ENCODE results near the gene CEACAM16. TPM values are rescaled to one million over a fixed set of nuclear protein-coding genes. Genes with fewer than 3 reads are reported as not detected.

CEACAM16 gene
- total and polyA plus RNA-seq, 9 of the 15 experiments (the other 6 are each of a cell fraction or from before 2014, with no cell fraction given), result not detected

- TF ChIP-seq JUN (IDR thresholded peaks at IDR 0.05; ENCODE audit: borderline replicate concordance, low read depth, low read length) (0 out of 2 replicates have a peak, but pooled peaks have one; percentile 13), JUN (CRISPR knock-in tag; IDR thresholded peaks at IDR 0.05; ENCODE audit: borderline replicate concordance) (no peak), TFE3 (CRISPR knock-in tag; IDR thresholded peaks at IDR 0.05) (peak; percentile 95), ZNF316 (IDR thresholded peaks at IDR 0.05) (peak; percentile 59; the same call in 1 of the 2 replicates), MEF2D (tag; conservative IDR thresholded peaks at IDR 0.05; ENCODE audit: low read depth) (0 out of 2 replicates have a peak, but pooled peaks have one; percentile 40), EP400 (IDR thresholded peaks at IDR 0.05) (0 out of 2 replicates have a peak, but pooled peaks have one; percentile 10), PRPF4 (IDR thresholded peaks at IDR 0.05; ENCODE audit: insufficient read depth, low read depth, low read length, poor library complexity, severe bottlenecking) (no peak), ZNF584 (CRISPR knock-in tag; IDR thresholded peaks at IDR 0.05; ENCODE audit: low read depth) (0 out of 2 replicates have a peak, but pooled peaks have one; percentile 32), TEAD1 (CRISPR knock-in tag; IDR thresholded peaks at IDR 0.05) (peak; percentile 57 to 94; a peak in 3 of 4 replicates), TAF7 (tag; IDR thresholded peaks at IDR 0.05) (0 out of 2 replicates have a peak, but pooled peaks have one; percentile 42), NFYB (IDR thresholded peaks at IDR 0.05; ENCODE audit: extremely low read depth, insufficient read length) (peak; percentile 92), XRCC5 (IDR thresholded peaks at IDR 0.05; ENCODE audit: low read depth, low read length) (0 out of 2 replicates have a peak, but pooled peaks have one; percentile 30), RAD51 (IDR thresholded peaks at IDR 0.05; ENCODE audit: borderline replicate concordance, low read depth) (peak; percentile 86), GTF2F1 (IDR thresholded peaks at IDR 0.05; ENCODE audit: low read depth, low read length) (no peak), E2F6 (IDR thresholded peaks at IDR 0.05; ENCODE audit: borderline replicate concordance in 1 of 2, extremely low read depth in 1 of 2, insufficient read depth in 1 of 2, insufficient read length in 1 of 2, low read depth in 1 of 2, low read length in 1 of 2, poor library complexity in 1 of 2, severe bottlenecking in 1 of 2) (no peak), ATF3 (IDR thresholded peaks at IDR 0.05) (peak; percentile 92), ATF3 (CRISPR knock-in tag; conservative IDR thresholded peaks at IDR 0.05) (no peak), POLR2B (IDR thresholded peaks at IDR 0.05; ENCODE audit: low read depth, partially characterized antibody) (peak; percentile 27), ZNF282 (CRISPR knock-in tag; IDR thresholded peaks at IDR 0.05) (no peak)
- TF ChIP-seq, protein P1, sequence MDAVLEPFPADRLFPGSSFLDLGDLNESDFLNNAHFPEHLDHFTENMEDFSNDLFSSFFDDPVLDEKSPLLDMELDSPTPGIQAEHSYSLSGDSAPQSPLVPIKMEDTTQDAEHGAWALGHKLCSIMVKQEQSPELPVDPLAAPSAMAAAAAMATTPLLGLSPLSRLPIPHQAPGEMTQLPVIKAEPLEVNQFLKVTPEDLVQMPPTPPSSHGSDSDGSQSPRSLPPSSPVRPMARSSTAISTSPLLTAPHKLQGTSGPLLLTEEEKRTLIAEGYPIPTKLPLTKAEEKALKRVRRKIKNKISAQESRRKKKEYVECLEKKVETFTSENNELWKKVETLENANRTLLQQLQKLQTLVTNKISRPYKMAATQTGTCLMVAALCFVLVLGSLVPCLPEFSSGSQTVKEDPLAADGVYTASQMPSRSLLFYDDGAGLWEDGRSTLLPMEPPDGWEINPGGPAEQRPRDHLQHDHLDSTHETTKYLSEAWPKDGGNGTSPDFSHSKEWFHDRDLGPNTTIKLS (IDR thresholded peaks at IDR 0.05; ENCODE audit: borderline replicate concordance, low read depth), result no peak
- TF ChIP-seq, protein P2, sequence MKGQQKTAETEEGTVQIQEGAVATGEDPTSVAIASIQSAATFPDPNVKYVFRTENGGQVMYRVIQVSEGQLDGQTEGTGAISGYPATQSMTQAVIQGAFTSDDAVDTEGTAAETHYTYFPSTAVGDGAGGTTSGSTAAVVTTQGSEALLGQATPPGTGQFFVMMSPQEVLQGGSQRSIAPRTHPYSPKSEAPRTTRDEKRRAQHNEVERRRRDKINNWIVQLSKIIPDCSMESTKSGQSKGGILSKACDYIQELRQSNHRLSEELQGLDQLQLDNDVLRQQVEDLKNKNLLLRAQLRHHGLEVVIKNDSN (CRISPR knock-in tag; IDR thresholded peaks at IDR 0.05), result peak; percentile 83
These were observed 21.7 kb upstream of the CEACAM16 start (continued) for GRCh38 chr19:44677019-44677811.
